Subcutaneous adipose tissue (tissue), 4 donors: ENCODE data around the gene HSP90AB1. TPM values are rescaled to one million over a fixed set of nuclear protein-coding genes. Genes with fewer than 3 reads are reported as not detected.

Experiments used
- total RNA-seq, 4 donors: library from RNA; depleted of rRNA; stranded (reverse); fragments of >200 nt; gene quantifications; one replicate each; pipeline ENCODE4 v1.1.0, GENCODE V29; 2016
- TF ChIP-seq, protein P1 (sequence below): fragments of 450-650 bp; IDR thresholded peaks from one replicate; pipeline ENCODE4 v1.5.1; 2016; ENCODE audit warnings: low read depth, mild to moderate bottlenecking, control low read depth, antibody characterized with exemption, moderate library complexity

HSP90AB1 gene
- total RNA-seq, 4 donors from 2014 or later, result 457 to 750 (median 477) TPM

DNA sequence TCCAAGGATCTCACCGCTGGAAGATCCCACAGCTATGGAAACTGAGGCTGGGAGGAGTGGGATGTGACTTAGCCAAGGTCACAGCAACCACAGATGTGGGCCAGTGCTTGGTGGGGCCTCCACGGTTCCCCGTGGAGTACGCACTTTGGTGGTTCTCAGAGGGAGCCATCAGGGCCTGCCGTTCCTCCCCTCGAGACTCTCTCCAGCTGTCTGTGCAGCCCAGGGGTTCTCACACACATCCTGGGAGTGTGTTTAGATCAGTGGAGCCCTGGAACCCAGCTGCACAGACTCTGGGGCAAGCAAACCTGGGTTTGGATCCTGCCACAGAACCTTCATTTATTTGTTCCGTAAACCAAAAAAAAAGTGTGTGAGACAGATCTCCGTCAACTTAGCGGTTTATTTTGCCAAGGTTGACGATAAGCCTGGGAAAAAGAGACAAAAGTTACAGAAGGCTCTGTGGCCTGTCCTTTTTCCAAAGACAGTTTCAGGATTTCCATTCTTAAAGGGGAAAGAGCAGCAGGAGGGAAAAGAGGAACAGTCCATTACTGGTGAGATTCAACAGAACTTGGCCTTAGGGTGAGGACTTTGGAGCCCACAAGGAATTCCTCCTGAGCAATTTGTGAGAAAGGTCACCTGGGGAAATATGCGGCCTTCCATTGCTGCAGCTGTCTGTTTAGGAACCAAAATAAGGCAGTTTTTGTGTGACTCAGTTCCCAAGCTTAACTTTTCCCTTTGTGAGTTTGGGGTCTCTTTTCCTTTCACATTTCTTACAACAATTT is 43.7 kb upstream of the HSP90AB1 start:
- TF ChIP-seq, protein P1, sequence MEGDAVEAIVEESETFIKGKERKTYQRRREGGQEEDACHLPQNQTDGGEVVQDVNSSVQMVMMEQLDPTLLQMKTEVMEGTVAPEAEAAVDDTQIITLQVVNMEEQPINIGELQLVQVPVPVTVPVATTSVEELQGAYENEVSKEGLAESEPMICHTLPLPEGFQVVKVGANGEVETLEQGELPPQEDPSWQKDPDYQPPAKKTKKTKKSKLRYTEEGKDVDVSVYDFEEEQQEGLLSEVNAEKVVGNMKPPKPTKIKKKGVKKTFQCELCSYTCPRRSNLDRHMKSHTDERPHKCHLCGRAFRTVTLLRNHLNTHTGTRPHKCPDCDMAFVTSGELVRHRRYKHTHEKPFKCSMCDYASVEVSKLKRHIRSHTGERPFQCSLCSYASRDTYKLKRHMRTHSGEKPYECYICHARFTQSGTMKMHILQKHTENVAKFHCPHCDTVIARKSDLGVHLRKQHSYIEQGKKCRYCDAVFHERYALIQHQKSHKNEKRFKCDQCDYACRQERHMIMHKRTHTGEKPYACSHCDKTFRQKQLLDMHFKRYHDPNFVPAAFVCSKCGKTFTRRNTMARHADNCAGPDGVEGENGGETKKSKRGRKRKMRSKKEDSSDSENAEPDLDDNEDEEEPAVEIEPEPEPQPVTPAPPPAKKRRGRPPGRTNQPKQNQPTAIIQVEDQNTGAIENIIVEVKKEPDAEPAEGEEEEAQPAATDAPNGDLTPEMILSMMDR, result no peak

DNA sequence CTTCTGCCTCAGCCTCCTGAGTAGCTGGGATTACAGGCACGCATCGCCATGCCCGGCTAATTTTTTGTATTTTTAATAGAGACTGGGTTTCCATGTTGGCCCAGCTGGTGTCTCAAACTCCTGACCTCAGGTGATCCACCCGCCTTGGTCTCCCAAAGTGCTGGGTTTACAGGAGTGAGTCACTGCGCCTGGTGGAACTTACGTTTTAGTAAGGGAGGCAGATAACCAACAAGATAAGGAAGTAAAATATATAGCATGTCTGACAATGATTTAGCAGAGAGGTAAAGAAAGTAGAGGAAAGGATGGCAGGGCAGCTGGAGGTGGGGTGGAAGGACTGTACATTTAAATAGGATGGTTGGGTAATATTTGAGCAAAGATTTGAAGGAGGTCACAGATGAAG is 42.9 kb upstream of the HSP90AB1 start:
- TF ChIP-seq, protein P1, result no peak

DNA sequence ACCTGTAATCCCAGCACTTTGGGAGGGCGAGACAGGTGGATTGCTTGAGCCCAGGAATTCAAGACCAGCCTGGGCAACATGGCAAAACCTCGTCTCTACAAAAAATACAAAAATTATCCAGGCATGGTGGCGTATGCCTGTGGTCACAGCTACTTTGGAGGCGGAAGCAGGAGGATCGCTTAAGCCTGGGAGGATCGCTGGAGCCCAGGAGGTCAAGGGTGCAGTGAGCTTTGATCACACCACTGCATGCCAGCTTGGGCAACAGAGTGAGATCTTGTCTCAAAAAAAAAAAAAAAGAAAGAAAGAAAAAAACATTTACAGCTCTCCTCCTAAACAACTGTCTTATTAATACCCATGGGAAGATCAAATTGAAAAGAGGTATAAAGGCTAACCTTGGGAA is 38.9 kb upstream of the HSP90AB1 start:
- TF ChIP-seq, protein P1, result no peak

DNA sequence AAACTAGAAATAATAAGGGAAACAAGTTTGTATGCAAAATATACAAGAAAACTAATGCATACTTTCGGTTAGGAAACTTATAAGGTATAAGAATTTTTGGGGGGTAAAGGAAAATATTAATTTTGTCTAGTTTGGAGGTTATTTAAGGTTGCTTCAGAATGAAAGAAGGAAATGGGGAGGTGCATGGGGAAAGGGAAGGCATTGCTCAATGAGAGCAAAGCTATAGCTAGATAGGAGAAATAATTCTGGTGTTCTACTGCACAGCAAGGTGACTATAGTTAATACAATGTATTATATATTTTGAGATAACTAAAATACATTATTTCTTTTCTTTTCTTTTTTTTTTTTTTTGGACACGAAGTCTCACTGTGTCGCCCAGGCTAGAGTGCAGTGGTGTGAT is 35.6 kb upstream of the HSP90AB1 start:
- TF ChIP-seq, protein P1, result no peak

DNA sequence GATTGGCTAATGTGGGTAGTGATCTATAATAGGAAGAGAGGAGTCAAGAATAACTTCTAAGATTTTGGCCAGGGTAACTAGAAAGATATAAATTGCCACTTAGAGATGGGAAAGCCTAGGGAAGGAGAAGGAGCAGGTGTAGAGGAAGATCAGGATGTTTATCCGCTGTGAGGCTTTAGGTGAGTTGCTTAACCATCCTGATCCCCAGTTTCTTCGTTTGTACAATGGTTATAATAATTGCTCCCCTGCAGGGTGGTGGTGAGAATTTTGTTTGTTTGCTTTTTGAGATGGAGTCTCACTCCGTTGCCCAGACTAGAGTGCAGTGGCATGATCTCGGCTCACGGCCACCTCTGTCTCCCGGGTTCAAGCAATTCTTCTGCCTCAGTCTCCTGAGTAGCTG is 32.6 kb upstream of the HSP90AB1 start:
- TF ChIP-seq, protein P1, result no peak

DNA sequence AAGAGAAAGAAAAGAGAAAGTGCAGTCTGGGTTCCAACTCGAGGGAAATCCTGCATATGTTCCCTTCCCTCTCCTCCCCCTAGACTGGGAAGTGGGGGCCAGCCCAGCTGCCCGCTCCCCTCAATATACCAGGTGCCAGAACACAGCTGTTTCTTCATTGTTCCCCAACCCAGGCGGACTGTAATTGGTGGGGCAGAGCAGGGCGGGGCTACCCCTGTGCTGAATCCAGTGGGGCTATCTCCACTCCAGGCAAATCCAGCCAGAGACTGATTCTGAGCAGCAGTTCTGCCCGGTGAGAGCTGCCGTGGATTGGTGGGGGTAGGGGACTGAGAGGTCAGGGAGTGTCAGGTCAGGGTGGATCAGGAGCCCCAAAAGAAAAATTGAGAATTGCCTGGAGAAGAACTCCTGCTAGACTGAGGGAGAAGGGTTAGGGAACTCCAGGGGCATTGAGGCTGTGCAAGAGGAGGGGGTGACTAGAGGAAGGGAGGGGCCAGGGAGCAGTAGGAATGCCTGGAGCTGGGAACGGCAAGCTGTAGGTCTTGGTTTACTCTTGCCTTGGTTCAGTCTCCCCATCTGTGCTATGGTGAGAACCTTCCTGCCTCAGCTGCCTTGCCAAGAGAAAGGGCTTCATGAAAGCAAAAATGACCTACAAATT is 30.1 kb upstream of the HSP90AB1 start, which contains the start of gene MYMX:
MYMX (plus strand) TSS at position 250 of the 655 bp plus-strand sequence. CDS start 546 bp downstream, outside the sequence.
- TF ChIP-seq, protein P1, result no peak

DNA sequence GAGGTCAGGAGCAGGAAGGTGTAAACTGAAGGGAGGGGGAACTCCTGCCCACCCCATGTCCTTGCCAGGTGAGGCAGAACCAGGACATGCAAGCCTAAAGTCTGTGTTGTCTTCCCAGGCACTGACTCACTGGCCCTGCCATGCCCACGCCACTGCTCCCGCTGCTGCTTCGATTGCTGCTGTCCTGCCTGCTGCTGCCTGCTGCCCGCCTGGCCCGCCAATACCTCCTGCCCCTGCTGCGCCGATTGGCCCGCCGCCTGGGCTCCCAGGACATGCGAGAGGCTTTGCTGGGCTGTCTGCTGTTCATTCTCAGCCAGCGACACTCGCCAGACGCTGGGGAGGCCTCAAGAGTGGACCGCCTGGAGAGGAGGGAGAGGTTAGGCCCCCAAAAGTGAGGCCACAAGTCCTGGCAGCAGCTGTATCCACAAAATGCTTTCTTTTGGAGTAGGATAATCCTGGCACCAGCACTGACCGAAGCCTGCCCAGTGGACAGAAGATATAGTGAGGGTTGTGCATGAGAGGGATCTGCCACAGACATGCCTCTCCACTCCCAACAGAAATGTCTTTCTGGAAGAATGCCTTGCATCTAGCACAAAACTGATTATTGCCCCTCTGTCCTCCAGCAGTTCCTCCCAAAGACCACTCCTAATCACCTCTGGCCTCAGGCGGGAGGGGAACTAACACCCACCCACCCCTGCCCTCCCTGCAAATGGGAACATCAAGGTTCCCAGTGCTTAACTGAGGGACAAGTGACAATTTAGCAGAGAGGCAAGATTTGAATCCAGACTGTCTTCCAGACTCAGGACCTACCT is 29.4 kb upstream of the HSP90AB1 start:
- TF ChIP-seq, protein P1, result no peak
